ENCODE measurements around the gene KRT12. TPM values are rescaled to one million over a fixed set of nuclear protein-coding genes. Genes with fewer than 3 reads are reported as not detected.
A peak's percentile ranks its signal among the peaks of the same experiment; 100 is the strongest.

The KRT12 gene
- total RNA-seq, result not detected
- long read RNA-seq, result 0 reads

DNA sequence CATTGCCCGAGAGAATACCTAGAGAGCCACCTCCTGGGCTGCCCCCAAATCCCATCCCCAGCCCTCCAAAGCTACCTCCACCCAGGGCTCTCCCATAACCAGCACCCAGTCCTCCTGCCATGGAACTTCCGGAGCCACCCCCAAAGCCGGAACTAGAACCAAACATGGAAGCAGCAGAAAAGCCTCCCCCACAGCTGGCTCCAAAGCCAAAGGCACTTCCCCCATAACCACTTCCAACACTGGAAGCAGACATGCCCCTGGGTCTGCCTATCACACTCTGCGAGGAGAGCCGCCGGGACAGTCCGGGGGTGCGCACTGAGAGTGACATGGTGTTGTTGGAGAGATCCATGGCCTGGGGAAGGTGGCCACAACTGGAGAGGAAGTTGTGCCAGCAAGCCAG, at the start of gene KRT12:
KRT12 (minus strand) TSS at position 386 of the 400 bp plus-strand sequence; CDS start at position 349, 37 bp downstream.
- ATAC-seq (ENCODE audit: poor library complexity), result no peak
- intact Hi-C loops (cut with DNase I), result no loop called here

GRCh38 chr17:40916366-40916765, 49.3 kb upstream of the KRT12 start:
- intact Hi-C loops (cut with DNase I), result no loop called here
- no peak for ATAC-seq (ENCODE audit: poor library complexity)

More for the DNA sequence above, at the start of gene KRT12:
- DNase-seq, result no peak

DNA sequence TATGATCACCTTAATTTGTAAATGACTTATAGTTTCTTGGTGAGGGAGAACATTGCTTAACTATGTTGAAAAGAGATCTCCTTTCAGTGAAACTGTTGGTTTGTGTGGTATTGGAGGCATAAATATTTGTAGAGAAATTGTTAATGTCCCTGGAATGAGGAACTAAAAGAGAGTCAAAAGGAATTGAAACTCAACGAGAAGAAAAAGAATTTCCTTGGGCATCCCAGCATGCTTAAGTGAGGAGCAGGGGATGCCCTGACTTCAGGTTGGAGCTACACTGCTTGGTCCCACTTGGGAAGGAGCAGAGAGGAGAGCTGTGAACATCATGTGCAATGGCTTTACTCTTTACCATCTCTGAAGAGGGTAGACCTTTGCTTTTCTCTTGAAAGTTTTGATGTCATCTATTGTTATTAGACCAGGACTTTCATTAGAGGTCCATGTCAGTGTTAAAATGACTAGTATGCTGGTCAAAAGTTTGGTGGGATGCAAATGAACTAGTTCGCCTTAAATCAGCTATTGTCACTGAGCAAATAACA, 48.8 kb upstream of the KRT12 start:
- intact Hi-C loops (cut with DNase I), result no loop called here
- DNase-seq, result no peak
- ATAC-seq (ENCODE audit: poor library complexity), result no peak

More at GRCh38 chr17:40916366-40916765, 49.3 kb upstream of the KRT12 start:
- no peak for DNase-seq

DNA sequence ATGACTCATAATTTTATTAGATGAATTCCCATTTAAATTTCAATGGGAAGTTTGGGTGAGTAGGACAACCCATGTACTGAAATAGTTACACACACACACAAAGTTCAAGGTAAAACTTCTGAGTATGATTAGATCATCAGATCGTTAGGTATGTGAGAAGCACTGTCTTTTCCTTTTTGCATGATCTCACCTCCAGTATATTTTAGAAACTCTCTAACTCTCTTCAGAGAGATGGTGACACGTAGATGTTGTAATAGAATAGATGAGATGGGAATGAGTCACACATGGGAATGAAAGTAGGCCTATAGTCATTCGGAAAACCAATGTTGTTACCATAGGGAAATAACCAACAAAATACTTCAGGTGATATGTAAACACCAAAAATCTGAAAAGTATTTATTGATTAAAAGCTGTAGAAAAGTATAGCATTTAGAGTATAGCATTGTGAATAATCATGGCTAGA, 48.2 kb upstream of the KRT12 start:
- no peak for DNase-seq
- intact Hi-C loops (cut with DNase I), result no loop called here
- ATAC-seq (ENCODE audit: poor library complexity), result no peak

- intact Hi-C loops (cut with DNase I), result no loop called here
- ATAC-seq (ENCODE audit: poor library complexity), result no peak
- no peak for DNase-seq
Measured at GRCh38 chr17:40914075-40914855, 47.2 kb upstream of the KRT12 start.

DNA sequence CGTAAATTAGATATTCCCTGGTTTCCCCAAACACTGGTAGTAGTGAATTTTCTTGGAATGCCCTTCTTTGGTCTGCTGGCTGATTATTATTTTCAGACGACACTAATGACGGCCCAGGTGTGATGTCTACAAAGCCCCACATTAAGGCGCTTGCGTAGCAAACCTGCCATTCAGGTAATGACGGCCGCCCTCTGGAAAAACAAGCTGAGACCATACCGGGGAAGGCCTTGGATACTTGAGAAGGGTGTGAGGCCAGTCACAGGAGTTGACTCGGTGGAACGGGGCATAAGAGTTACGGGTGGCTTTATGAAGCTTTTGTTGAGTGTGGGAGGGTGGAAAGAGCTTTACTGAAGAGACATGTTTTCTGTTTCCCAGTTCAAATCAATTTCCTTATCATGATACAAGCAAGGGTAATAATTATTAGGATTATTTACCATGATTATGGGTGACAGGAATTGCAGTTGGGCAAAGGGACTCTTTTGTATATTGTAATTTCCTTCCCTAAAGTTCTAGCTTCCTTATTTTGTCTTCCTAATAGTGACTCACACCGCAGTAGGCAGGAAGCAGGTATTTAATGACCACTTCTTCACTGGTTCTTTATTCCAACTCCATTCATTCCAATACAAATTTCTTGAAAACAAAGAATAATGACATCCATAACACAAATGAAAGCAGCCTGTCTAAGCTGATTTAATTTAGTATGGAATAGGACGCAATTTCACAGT, 45.6 kb upstream of the KRT12 start:
- intact Hi-C loops (cut with DNase I), result no loop called here
- ATAC-seq (ENCODE audit: poor library complexity), result no peak
- DNase-seq, result no peak

GRCh38 chr17:40910441-40910841, 43.4 kb upstream of the KRT12 start:
- ATAC-seq (ENCODE audit: poor library complexity) (no peak), DNase-seq (no peak)
- intact Hi-C loops (cut with DNase I), result no loop called here

DNA sequence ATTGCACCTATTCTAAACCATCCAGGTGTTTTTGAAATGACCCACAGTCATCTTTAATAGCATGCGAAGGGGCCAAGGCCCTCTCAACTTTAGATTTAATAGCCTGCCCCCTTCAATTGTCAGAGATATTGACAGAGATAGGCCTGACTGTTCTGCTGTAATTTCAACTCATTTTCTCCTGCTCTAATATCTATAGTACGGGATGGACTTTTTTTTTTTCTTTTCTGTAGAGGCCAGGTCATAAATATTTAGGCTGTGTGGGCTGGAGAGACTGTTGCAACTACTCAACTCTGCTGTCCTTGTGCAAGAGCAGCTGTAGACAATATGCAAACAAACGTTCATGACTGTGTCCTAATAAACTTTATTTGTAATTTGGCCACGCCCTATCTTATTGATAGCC, 42.7 kb upstream of the KRT12 start:
- intact Hi-C loops (cut with DNase I), result loop anchor here (5.0 to 10.0 kb wide), 3 partner anchors 415 to 748 kb away; no protein-coding TSS in a partner anchor
- ATAC-seq (ENCODE audit: poor library complexity), result no peak

DNA sequence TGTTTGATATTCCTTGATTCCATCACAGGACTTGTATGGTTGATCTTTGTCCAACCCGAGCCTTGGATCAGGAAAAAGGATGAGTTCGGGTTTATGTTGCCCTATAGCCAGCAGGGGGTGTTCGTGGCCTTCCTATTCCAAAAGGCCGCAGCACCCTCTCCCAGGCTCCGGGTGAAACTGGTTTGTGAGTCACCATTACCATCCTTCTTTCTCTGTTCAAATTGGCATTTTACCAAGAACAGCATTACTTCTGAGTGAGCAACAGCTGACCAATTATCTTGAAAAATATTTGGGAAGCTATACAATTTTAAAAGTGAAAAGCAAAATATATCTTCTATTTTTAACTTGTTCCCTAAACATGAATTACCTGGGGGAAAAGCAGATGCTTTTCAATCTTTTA, 42.3 kb upstream of the KRT12 start:
- ATAC-seq (ENCODE audit: poor library complexity) (peak; percentile 92), DNase-seq (peak; percentile 76)
- intact Hi-C loops (cut with DNase I), result loop anchor here (5.0 to 10.0 kb wide), 3 partner anchors 415 to 748 kb away; no protein-coding TSS in a partner anchor

More for the DNA sequence above, 42.7 kb upstream of the KRT12 start:
- no peak for DNase-seq

GRCh38 chr17:40906613-40907012, 39.6 kb upstream of the KRT12 start:
- no peak for DNase-seq
- intact Hi-C loops (cut with DNase I), result loop anchor here (5.0 to 10.0 kb wide), 3 partner anchors 418 to 751 kb away; no protein-coding TSS in a partner anchor
- ATAC-seq (ENCODE audit: poor library complexity), result no peak

- intact Hi-C loops (cut with DNase I), result loop anchor here (5.0 to 10.0 kb wide), 3 partner anchors 419 to 752 kb away; no protein-coding TSS in a partner anchor
- ATAC-seq (ENCODE audit: poor library complexity) (no peak), DNase-seq (no peak)
Measured at GRCh38 chr17:40905370-40905769, 38.3 kb upstream of the KRT12 start.

- no peak for ATAC-seq (ENCODE audit: poor library complexity)
- intact Hi-C loops (cut with DNase I), result loop anchor here (10.0 kb wide), 2 partner anchors 422 to 642 kb away; no protein-coding TSS in a partner anchor
- DNase-seq, result no peak
Measured at GRCh38 chr17:40903129-40903847, 36.3 kb upstream of the KRT12 start.

DNA sequence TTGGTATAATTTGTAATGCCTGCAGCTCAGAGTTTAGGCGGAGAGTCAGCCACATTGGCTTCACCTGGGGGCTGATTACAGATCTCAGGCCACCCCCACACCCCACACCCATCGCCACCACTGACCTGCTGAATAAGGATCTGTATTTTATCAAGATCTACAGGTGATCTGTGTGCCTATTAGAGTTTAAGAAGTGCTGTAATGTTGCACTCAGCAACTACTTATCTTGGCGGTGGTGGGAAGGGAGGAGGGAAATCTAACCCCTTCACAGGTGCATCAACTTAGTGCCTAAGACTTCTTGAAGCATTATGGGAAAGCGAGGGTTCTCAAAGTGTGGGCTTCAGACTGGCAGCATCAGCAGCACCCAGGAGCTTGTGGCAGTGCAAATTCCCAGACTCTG, 35.5 kb upstream of the KRT12 start:
- ATAC-seq (ENCODE audit: poor library complexity) (no peak), DNase-seq (no peak)
- intact Hi-C loops (cut with DNase I), result loop anchor here (10.0 kb wide), 2 partner anchors 422 to 642 kb away; no protein-coding TSS in a partner anchor

DNA sequence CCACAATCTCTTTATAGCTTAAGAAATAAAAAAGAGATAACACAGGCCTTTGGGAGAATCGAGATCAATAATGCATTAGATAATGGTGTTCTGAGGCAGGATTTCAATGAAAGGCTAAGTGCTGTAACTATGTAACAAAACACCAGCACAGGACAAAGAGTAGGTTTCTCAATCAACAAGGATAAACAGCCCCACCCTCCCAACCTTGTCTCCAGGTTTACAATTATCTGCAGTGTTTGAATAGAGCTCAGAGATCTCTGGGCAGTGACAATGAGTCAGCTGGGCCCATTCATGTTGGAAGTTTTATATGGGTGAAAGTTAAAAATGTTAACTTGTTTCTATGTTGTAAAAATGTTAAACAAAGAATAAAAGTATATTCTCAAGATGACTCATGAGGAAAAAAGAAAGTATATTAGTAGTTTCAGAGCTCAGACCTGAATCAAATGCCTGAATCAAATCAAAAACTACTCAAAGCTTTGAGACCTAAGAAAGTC, 35.0 kb upstream of the KRT12 start:
- ATAC-seq (ENCODE audit: poor library complexity) (no peak), DNase-seq (no peak)
- intact Hi-C loops (cut with DNase I), result loop anchor here (10.0 kb wide), 2 partner anchors 423 to 643 kb away; no protein-coding TSS in a partner anchor

- intact Hi-C loops (cut with DNase I), result loop anchor here (10.0 kb wide), 2 partner anchors 424 to 644 kb away; no protein-coding TSS in a partner anchor
- ATAC-seq (ENCODE audit: poor library complexity) (no peak), DNase-seq (no peak)
Measured at GRCh38 chr17:40900809-40901356, 33.9 kb upstream of the KRT12 start.

GRCh38 chr17:40896916-40897455, 30.0 kb upstream of the KRT12 start:
- DNase-seq, result no peak
- intact Hi-C loops (cut with DNase I), result no loop called here
- ATAC-seq (ENCODE audit: poor library complexity), result no peak

DNA sequence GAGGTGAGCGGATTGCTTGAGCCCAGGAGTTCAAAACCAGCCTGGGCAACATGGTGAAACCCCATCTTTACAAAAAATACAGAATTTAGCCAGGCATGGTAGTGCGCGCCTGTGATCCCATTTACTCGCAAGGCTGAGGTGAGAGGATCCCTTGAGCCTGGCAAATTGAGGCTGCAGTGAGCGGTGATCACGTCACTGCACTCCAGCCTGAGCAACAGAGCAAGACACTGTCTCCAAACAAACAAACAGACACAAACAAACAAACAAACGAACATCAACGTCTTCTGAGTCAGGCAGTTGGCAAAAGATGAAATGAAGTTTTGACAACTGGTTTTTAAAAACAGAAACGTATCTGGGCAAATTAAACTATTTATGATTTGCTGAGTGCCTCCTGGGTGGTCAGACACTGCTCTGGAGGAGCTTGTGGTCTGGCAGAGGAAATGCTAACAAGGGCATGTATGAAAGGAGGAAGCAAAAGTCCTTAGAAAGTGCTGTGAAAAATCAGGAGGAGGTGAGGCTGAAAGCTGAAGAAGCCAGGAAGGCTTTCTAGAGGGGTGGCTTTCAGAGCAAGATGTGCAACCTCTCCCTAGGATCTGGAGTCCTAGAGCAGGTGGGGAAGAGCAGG, 28.2 kb upstream of the KRT12 start:
- ATAC-seq (ENCODE audit: poor library complexity) (no peak), DNase-seq (no peak)
- intact Hi-C loops (cut with DNase I), result no loop called here

All from Right ventricle myocardium superior (tissue), 1 donor.